HG03460 (cell line): Measurements from ENCODE around the gene APCDD1.
A peak's percentile ranks its signal among the peaks of the same experiment; 100 is the strongest.
"Not testable (repeated sequence)": the region's sequence is repeated elsewhere in the genome, so short reads cannot be mapped to it uniquely, and the experiment has no call there.

Experiments used
- ATAC-seq: cut with Tn5 transposase; IDR thresholded peaks from one replicate; pipeline ENCODE4 v1.9.1; 2021; ENCODE audit not compliant: unreplicated experiment

The APCDD1 gene

DNA sequence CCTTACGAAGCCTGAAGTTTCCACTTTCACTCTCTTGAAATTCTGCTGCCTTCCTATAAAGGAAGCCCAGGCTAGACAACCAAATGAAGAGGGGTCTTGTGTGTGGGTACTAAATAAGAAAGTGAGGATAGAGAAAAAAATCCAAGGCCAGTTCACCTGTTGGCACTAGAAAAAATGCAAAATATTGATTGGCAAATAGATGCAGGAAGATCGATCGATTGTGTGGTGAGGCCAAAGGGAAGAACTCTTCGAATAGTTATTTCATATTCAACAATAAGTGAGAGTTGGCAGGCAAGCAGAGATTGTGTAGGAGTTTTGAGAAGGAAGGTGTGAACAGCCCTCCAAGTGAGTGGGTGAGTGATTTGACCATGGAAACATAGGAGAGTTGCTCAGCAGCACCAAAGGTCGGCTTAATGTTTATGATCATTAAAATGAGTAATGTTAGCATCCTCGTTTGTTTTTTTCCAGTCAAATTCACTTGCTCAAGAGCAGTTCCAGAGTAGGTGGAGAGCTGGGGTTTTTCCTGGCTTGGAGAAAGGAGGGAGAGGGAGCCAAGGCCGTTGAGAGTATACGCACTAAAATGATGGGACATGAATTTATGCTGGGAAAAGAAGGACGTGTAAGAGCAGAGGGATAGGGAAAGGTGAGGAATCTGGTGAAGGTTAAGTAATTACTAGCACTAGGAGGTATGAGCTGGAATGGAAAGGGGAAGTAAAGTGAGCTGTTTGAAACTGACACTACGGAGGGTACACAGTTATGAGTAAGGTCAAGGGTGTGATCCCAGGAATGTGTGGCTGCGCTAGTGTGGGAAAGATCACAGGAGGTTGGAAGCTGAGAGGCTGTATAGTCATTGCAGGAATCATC is 70.3 kb downstream of the APCDD1 start:
- no peak for ATAC-seq

DNA sequence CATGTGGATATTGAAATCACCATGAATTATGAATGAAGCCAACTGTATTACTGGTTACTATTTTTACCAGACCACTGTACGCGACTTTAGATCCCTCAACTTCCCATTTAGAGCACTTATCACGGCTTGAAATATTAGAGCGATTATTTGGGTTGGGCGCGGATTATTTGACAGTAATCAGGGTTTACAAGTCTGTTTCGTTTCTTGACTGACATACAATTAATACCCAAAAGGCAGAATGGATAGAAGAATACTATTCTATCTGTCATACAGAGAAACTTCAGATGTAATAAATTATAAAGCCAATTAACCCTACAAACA is 70.9 kb downstream of the APCDD1 start:
- ATAC-seq: no peak

DNA sequence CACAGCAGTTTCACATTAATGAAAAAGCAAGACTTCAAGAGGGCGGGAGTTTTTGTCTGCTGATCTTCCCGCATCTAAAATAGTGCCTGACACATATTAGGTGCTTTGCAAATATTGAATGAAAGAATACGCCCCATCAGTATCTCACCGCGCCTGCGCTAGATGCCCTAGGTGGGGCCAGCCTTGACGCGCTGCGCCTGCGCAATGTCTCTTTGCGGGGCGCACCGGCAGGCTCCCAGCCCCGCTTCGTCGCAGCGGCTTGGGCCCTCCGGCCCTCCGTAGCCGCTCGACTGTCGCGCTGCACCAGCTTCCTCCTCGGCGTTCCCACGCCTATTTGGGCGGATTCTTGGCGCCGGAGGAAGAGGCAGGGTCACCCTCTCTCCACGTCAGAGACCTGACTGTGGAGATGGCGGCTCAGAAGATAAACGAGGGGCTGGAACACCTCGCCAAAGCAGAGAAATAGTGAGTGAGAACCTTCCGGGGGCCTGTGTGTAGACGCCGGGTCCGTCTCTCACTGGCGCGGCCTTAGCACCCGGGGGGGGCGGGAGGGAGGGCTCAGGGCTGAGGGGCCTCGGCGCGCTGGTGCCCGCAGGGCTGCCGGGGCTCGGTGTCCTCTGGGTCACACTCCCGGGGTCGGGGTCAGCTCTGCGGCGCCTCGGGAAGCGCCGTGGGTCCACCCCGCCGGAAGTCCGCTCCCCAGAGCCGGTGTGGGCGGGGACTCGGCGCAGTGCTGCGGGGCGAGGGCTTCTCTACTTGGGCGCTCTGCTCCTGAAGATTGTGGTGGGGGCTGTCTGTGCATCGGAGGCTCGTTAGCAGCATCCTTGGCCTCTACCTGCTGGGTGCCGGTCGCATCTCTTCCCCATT is 71.5 kb downstream of the APCDD1 start, which contains the start of gene NAPG:
Gene NAPG, plus strand, starts transcription at position 331 of the 864 bp plus-strand sequence. Its CDS starts 76 bp downstream, at position 407.
- peak; percentile 75 for ATAC-seq

DNA sequence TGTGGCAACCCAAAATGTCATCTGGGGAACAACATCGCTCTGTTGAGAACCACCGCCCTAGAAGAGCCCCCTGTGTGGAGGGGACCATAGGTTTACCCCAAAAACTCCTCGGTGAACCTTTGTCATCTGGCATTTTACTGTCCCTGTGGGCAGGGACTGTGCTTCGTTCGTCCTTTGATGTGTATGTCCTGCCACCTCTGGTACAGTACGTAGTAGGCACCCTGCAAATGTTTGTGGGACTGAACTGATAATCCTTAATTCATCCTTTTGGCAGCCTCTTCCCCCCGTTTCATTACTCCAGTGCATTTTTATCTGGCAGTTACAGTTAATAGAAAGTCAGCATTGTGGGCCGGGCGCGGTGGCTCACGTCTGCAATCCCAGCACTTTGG is 72.1 kb downstream of the APCDD1 start:
- ATAC-seq: no peak

DNA sequence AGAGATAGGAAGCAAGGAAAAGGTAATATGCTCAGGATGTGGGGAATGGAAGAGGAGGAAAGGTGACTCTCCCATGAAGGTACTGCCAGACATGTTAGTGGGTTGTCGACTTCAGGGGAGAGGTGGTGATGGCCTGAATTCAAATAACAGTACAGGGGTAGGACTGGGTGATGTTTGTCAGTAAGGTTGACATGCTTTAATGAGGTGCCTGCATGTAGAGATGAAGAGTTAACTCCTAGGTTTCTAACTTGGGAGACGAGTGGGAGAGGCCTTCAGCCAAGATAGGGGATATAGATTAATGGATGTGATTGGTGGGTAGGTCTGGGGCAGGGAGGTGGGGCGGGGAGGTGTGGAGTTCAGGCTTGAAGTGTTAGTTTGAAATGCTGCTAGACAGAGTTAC is 74.0 kb downstream of the APCDD1 start:
- no peak for ATAC-seq

DNA sequence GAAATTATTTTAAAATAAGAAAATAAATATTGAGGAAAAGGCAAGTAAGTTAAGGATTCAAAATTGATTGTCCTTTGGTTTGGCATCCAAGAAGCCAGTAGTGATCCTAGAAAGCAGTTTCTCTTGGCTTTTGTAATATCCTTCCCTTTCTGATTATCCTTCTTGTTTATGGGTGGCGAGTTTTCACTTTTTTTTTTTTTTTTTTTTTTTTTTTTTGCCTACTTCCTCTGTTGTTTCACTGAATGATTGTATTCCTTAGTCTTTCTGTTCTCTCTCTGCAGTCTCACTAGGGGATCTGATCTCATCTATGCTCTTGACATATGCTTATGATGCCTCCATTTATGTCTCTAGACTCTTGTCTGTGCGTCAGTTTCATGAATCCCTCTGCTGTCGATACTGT is 75.6 kb downstream of the APCDD1 start:
- ATAC-seq: no peak

DNA sequence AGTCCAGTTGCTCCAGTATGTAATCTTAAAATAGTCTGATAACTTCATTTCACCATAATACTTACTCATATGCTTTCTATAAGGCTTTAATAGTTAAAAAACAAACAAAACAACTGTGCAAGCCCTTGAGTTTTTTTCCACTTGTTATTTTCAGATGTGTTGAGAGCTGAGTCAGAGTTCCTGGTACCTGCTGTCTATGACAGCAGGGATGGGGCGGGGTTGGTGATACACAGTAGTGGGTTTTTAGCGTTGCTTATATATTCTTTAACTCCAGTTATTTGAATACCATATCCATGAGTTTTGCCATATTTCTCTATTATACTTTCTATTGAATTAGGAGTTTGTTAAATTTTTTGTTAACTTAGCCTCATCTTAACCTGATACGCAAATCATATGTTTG is 76.4 kb downstream of the APCDD1 start:
- ATAC-seq: no peak

DNA sequence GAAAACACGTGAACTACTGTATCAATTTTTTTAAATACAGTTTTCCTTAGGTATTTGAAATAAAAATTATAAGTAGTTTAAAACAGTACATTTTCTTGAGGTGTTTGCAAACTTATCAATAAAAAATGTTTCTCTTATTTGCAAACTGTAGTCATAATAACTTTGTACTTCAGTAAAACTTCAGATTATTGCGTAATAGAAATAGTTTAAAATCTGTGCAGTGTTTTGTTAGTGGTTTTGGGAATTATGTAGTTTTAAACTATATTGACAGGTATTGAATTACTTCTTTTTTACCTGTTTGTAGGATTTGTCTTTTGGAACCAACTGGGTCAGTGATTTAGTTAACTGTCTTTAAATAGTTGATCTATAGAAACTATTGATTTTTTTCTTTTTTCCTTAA is 78.7 kb downstream of the APCDD1 start:
- no peak for ATAC-seq

DNA sequence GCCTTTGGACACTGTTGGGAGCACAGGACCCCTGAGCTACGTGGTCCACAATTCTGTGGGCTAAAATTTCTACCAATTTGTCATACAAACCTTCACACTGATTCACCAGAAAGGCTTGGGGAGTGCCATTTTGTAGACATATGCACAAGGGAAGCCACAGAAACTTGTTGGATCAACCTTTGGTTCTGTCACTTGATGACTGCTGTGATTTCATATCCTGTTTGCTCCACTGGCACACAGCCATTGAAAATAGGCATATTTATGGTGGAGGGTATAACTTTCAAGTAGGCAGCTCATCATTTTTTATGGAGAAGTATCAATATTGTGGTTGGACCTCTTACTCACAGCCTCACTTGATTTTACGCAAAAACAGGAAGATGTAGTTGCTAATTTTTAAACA is 81.8 kb downstream of the APCDD1 start:
- ATAC-seq: no peak

DNA sequence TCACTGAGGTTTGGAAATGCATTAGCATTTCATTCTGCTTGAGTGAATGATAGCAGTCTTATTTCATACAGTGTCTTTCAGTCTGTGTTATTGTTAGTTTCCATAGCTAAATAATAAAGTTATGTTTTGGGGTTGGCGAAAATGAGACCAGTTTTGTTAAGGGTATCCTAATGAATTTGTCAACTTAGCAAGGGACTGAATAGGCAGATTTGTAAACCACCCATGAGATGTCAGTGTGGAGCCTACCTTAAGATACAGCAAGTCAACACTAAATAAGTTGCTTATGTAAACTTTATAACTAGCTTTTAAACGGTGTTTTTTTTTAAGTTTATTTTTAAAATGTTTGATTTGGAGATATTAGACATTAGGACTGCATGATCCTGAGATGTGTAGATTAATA is 83.3 kb downstream of the APCDD1 start:
- no peak for ATAC-seq

DNA sequence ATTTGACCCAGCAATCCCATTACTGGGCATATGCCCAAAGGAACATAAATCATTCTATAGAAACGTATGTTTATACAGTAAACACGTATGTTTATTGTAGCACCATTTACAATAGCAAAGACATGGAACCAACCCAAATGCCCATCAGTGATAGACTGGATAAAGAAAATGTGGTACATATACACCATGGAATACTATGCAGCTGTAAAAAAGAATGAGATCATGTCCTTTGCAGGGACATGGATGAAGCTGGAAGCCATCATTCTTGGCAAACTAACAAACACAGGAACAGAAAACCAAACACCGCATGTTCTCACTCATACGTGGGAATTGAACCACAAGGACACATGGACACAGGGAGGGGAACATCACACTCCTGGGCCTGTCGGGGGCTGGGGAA is 84.7 kb downstream of the APCDD1 start:
- not testable (repeated sequence) for ATAC-seq
